HepG2 (cell line): Measurements from ENCODE around the gene ANKMY2. TPM values are rescaled to one million over a fixed set of nuclear protein-coding genes. Genes with fewer than 3 reads are reported as not detected.
A peak's percentile ranks its signal among the peaks of the same experiment; 100 is the strongest.

Source experiments
- DRAP1 ChIP-seq: IDR thresholded peaks from 2 replicates; pipeline ENCODE4 v1.6.1; 2016; ENCODE audit warnings: missing genetic modification reagents, missing compliant biosample characterization
- ELK4 ChIP-seq: sonication (generic); formaldehyde crosslinking; IDR thresholded peaks from 2 replicates; pipeline ENCODE4 v1.9.0; 2021; ENCODE audit warnings: missing genetic modification reagents, borderline replicate concordance
- FOXJ3 ChIP-seq: sonication (generic); formaldehyde crosslinking; IDR thresholded peaks from 2 replicates; pipeline ENCODE4 v1.4.0; 2020; ENCODE audit warnings: missing genetic modification reagents, mild to moderate bottlenecking, borderline replicate concordance
- GATAD2A ChIP-seq: IDR thresholded peaks from 2 replicates; pipeline ENCODE4 v1.6.1; 2016
- GFI1 ChIP-seq: sonication (generic); formaldehyde crosslinking; IDR thresholded peaks from 2 replicates; pipeline ENCODE4 v1.5.0; 2020; ENCODE audit warnings: missing genetic modification reagents, mild to moderate bottlenecking, borderline replicate concordance
- HDAC1 ChIP-seq: sonication (generic); formaldehyde crosslinking; IDR thresholded peaks from 2 replicates; pipeline ENCODE4 v1.5.1; 2020; ENCODE audit warnings: mild to moderate bottlenecking, missing genetic modification reagents
- HOXA3 ChIP-seq: sonication (generic); formaldehyde crosslinking; IDR thresholded peaks from 2 replicates; pipeline ENCODE4 v1.5.0; 2020; ENCODE audit warnings: missing genetic modification reagents
- MAX ChIP-seq: IDR thresholded peaks from 2 replicates; pipeline ENCODE4 v1.6.1; 2012; ENCODE audit warnings: inconsistent platforms
- MBD4 ChIP-seq: IDR thresholded peaks from 2 replicates; pipeline ENCODE4 v1.6.1; 2012; ENCODE audit warnings: low read length, inconsistent platforms, borderline replicate concordance
- NR2F6 ChIP-seq, 2 experiments: IDR thresholded peaks; 2 replicates each; pipeline ENCODE4 v1.6.1; 2016; ENCODE audit warnings: antibody characterized with exemption in 1 of 2, mild to moderate bottlenecking in 1 of 2
- PHF20 ChIP-seq: sonication (generic); formaldehyde crosslinking; IDR thresholded peaks from 2 replicates; pipeline ENCODE4 v1.5.0; 2020; ENCODE audit warnings: mild to moderate bottlenecking, missing genetic modification reagents
- POLR2G ChIP-seq: fragments of 200-400 bp; formaldehyde crosslinking; IDR thresholded peaks from 2 replicates; pipeline ENCODE4 v1.6.1; 2018; ENCODE audit warnings: mild to moderate bottlenecking, low read depth, low read length, moderate library complexity
- REPIN1 ChIP-seq: sonication (generic); formaldehyde crosslinking; IDR thresholded peaks from 2 replicates; pipeline ENCODE4 v1.8.0; 2022; ENCODE audit warnings: missing genetic modification reagents, low read depth, mild to moderate bottlenecking, borderline replicate concordance
- SAFB2 ChIP-seq: sonication (generic); formaldehyde crosslinking; IDR thresholded peaks from 2 replicates; pipeline ENCODE4 v1.5.1; 2020; ENCODE audit warnings: missing genetic modification reagents, low read depth, mild to moderate bottlenecking, borderline replicate concordance
- SIN3A ChIP-seq: IDR thresholded peaks from 2 replicates; pipeline ENCODE4 v1.6.1; 2011; ENCODE audit warnings: low read depth, mild to moderate bottlenecking, control low read depth, low read length, borderline replicate concordance
- USF2 ChIP-seq, 2 experiments: sonication (generic) in 1 of 2; formaldehyde crosslinking in 1 of 2; IDR thresholded peaks; 2 replicates each; pipeline versions ENCODE4 v1.5.1 to v1.6.1; 2011 to 2020; ENCODE audit warnings: borderline replicate concordance in 1 of 2, low read depth in 1 of 2, low read length in 1 of 2, mild to moderate bottlenecking in 1 of 2, missing genetic modification reagents in 1 of 2, moderate library complexity in 1 of 2
- ZBTB25 ChIP-seq: IDR thresholded peaks from 2 replicates; pipeline ENCODE4 v1.6.1; 2018; ENCODE audit warnings: missing genetic modification reagents
- ZNF12 ChIP-seq: sonication (generic); formaldehyde crosslinking; IDR thresholded peaks from 2 replicates; pipeline ENCODE4 v1.5.0; 2020; ENCODE audit warnings: missing genetic modification reagents
- ZNF136 ChIP-seq: sonication (generic); formaldehyde crosslinking; IDR thresholded peaks from 2 replicates; pipeline ENCODE4 v1.8.1; 2022; ENCODE audit warnings: low read depth, mild to moderate bottlenecking, moderate library complexity, missing genetic modification reagents
- ZNF34 ChIP-seq: sonication (generic); formaldehyde crosslinking; IDR thresholded peaks from 2 replicates; pipeline ENCODE4 v1.4.0; 2020; ENCODE audit warnings: mild to moderate bottlenecking, missing genetic modification reagents, borderline replicate concordance
- ZNF382 ChIP-seq: sonication (generic); formaldehyde crosslinking; IDR thresholded peaks from 2 replicates; pipeline ENCODE4 v1.5.0; 2020; ENCODE audit warnings: missing genetic modification reagents, mild to moderate bottlenecking, borderline replicate concordance
- ZNF75D ChIP-seq: sonication (generic); formaldehyde crosslinking; IDR thresholded peaks from 2 replicates; pipeline ENCODE4 v1.8.1; 2023; ENCODE audit warnings: missing genetic modification reagents, mild to moderate bottlenecking, borderline replicate concordance
- ZNF790 ChIP-seq: sonication (generic); formaldehyde crosslinking; IDR thresholded peaks from 2 replicates; pipeline ENCODE4 v1.8.0; 2022; ENCODE audit warnings: missing genetic modification reagents, mild to moderate bottlenecking, borderline replicate concordance
- polyA plus RNA-seq, 8 experiments: library from polyadenylated mRNA; depleted of rRNA in 3 of 8; stranded (reverse) in 7 of 8; unstranded in 1 of 8; fragments of >200 nt; fragmentation: Illumina TruSeq in 4 of 8; extraction: Trizol in 4 of 8; gene quantifications; 2 replicates each; pipeline versions ENCODE4 v1.2.1 to v1.2.3, GENCODE V29; 2011 to 2016; ENCODE audit warnings: low read depth in 4 of 8, missing spikeins in 1 of 8, mixed read lengths in 1 of 8; ENCODE audit not compliant: insufficient read depth in 1 of 8
- total RNA-seq, 5 experiments: library from RNA; depleted of rRNA; stranded (reverse); fragments of >200 nt; fragmentation: Illumina TruSeq; extraction: Trizol; gene quantifications; 2 replicates each; pipeline ENCODE4 v1.2.3, GENCODE V29; 2016; ENCODE audit warnings: low read depth in 1 of 5

Gene ANKMY2
- total and polyA plus RNA-seq, 2 of the 13 experiments (the other 11 are each of a cell fraction or from before 2014, with no cell fraction given): 12.2 to 21.6 TPM

- 0 out of 2 replicates have a peak, but pooled peaks have one; percentile 61 for TF ChIP-seq POLR2G
- TF ChIP-seq ZNF12: 0 out of 2 replicates have a peak, but pooled peaks have one; percentile 55
- TF ChIP-seq HDAC1 (CRISPR knock-in tag): peak; percentile 51; the same call in 1 of the 2 replicates
- TF ChIP-seq PHF20 (CRISPR knock-in tag): 0 out of 2 replicates have a peak, but pooled peaks have one; percentile 10
- no peak for TF ChIP-seq DRAP1
- TF ChIP-seq ZNF790 (CRISPR knock-in tag): 0 out of 2 replicates have a peak, but pooled peaks have one; percentile 47
- TF ChIP-seq ELK4 (CRISPR knock-in tag): no peak
- peak; percentile 19; the same call in 1 of the 2 replicates for TF ChIP-seq MAX
- TF ChIP-seq FOXJ3 (CRISPR knock-in tag): no peak
- TF ChIP-seq ZNF382 (CRISPR knock-in tag): no peak
- TF ChIP-seq USF2 (IDR thresholded peaks at IDR 0.05; ENCODE audit: low read depth, low read length): no peak
- no peak for TF ChIP-seq USF2 (CRISPR knock-in tag; IDR thresholded peaks at IDR 0.05; ENCODE audit: borderline replicate concordance)
- TF ChIP-seq ZNF75D: no peak
- TF ChIP-seq REPIN1 (CRISPR knock-in tag): no peak
- TF ChIP-seq ZNF34 (CRISPR knock-in tag): 0 out of 2 replicates have a peak, but pooled peaks have one; percentile 8
- TF ChIP-seq SAFB2 (CRISPR knock-in tag): no peak
- peak; percentile 10; the same call in 1 of the 2 replicates for TF ChIP-seq GATAD2A (CRISPR knock-in tag)
- no peak for TF ChIP-seq MBD4
- TF ChIP-seq NR2F6 (IDR thresholded peaks at IDR 0.05): peak; percentile 50
- TF ChIP-seq NR2F6 (CRISPR knock-in tag; IDR thresholded peaks at IDR 0.05): no peak
- peak; percentile 22 for TF ChIP-seq HOXA3 (CRISPR knock-in tag)
- no peak for TF ChIP-seq ZBTB25
- TF ChIP-seq SIN3A: peak; percentile 86; the same call in 1 of the 2 replicates
- TF ChIP-seq ZNF136: no peak
- 0 out of 2 replicates have a peak, but pooled peaks have one; percentile 8 for TF ChIP-seq GFI1 (CRISPR knock-in tag)
Observed at GRCh38 chr7:16644636-16645592, 640 bp downstream of the ANKMY2 start (continued).
